ENCODE data around the gene TUBG1. TPM values are rescaled to one million over a fixed set of nuclear protein-coding genes. Genes with fewer than 3 reads are reported as not detected.
A peak's percentile ranks its signal among the peaks of the same experiment; 100 is the strongest.
"Not testable (repeated sequence)": the region's sequence is repeated elsewhere in the genome, so short reads cannot be mapped to it uniquely, and the experiment has no call there.

The TUBG1 gene
- total RNA-seq, 1 donor from 2014 or later = 96.1 TPM

DNA sequence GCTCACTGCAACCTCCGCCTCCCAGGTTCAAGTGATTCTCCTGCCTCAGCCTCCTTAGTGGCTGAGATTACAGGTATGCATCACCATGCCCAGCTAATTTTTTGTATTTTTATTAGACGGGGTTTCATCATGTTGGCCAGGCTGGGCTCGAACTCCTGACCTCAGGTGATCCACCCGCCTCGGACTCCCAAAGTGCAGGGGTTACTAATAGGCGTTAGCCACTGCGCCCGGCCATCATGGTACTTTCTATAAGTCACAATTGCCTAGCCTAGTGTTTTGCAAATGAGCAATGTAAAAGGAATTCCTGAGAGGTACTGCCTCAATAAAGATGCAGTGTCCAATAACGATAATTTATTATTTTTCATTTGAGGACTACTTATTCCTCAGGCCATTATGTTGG, 18.1 kb upstream of the TUBG1 start:
- H3K4me3 ChIP-seq (ENCODE audit: low read depth, low read length) = no peak overlapping the region
- TF ChIP-seq, protein P1, sequence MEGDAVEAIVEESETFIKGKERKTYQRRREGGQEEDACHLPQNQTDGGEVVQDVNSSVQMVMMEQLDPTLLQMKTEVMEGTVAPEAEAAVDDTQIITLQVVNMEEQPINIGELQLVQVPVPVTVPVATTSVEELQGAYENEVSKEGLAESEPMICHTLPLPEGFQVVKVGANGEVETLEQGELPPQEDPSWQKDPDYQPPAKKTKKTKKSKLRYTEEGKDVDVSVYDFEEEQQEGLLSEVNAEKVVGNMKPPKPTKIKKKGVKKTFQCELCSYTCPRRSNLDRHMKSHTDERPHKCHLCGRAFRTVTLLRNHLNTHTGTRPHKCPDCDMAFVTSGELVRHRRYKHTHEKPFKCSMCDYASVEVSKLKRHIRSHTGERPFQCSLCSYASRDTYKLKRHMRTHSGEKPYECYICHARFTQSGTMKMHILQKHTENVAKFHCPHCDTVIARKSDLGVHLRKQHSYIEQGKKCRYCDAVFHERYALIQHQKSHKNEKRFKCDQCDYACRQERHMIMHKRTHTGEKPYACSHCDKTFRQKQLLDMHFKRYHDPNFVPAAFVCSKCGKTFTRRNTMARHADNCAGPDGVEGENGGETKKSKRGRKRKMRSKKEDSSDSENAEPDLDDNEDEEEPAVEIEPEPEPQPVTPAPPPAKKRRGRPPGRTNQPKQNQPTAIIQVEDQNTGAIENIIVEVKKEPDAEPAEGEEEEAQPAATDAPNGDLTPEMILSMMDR (conservative IDR thresholded peaks at IDR 0.05; ENCODE audit: low read depth, low read length) = no peak
- no peak for DNase-seq (ENCODE audit: low read depth)

DNA sequence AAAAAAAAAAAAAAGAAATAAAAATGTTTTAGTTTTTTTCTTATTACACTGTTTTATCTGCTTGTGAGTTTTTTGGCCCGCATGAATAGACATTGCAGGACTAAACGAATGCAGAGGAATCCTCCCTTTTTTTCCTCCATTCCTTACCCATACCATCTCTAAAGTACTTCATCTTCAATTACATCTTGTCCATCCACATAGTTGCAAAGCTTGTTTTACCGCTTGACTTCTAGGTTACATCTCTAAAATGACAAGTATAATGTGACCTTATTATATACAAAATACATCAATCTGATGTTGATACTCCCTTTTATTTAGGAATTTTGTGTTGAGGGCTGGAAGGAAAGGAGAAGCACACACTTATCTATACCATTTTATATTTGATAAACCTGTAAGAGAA, 13.1 kb upstream of the TUBG1 start:
- no peak for DNase-seq (ENCODE audit: low read depth)
- no peak overlapping the region for H3K4me3 ChIP-seq (ENCODE audit: low read depth, low read length)
- TF ChIP-seq, protein P1 (conservative IDR thresholded peaks at IDR 0.05; ENCODE audit: low read depth, low read length) = no peak

DNA sequence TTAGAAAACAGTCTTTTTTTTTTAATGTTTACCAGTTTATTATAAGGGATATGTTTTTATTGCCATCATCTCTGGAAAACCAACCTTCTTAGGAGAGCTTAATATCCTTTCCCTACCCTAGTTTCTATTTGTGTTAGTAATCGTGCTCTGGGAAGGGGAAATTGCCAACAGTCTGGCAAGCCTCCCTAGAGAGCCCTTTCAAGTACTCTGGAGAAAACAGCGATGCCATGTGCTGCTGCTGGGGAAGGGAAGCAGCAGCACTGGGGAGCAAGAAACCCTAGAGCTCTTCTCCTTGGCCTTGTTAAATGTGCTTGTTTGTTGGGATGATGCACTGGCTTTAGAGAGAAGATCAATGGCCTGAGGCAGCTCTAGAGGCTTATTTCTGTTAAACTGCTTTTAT, 10.6 kb upstream of the TUBG1 start:
- H3K4me3 ChIP-seq (ENCODE audit: low read depth, low read length) = no peak overlapping the region
- TF ChIP-seq, protein P1 (conservative IDR thresholded peaks at IDR 0.05; ENCODE audit: low read depth, low read length) = no peak
- no peak for DNase-seq (ENCODE audit: low read depth)

DNA sequence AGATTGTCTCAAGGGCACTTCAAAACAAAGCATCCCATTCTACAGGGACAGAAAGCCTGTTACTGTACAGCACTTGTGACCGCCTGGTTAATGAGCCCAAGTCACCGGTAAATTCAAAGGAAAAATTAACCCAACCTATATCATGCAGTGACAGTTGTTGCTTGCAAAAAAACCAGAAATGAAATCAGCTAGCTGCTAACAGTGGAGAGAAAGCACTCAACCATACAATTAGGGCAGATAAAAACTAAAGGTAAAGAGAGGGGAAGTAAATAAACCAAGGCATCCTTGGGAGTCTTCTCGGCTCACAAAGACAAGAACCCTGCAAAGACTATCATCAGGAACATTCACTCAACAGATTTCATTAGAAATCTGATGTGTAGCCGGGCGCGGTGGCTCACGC, 6.2 kb upstream of the TUBG1 start:
- TF ChIP-seq, protein P1 (conservative IDR thresholded peaks at IDR 0.05; ENCODE audit: low read depth, low read length) = no peak
- no peak for DNase-seq (ENCODE audit: low read depth)
- no peak overlapping the region for H3K4me3 ChIP-seq (ENCODE audit: low read depth, low read length)

DNA sequence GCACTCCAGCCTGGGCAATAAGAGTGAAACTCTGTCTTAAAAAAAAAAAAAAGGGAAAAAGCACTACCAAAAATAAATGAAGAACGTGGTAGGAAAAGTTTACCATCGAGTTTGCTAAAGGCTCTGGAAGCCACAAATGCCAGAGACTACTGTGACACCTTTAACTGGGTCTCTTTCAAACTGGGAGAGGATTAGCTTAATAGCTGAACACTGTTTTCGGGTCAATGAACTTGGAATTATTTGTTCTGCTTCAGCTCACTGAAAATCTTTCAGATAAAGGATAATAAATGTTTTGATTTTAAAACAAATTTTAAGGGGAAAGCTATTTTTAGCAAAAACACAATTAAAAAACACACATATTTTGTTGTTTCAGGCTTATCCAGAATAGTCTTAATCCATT, 1.7 kb upstream of the TUBG1 start:
- TF ChIP-seq, protein P1 (conservative IDR thresholded peaks at IDR 0.05; ENCODE audit: low read depth, low read length) = no peak
- peak overlapping the region; percentile 83 for H3K4me3 ChIP-seq (ENCODE audit: low read depth, low read length)
- no peak for DNase-seq (ENCODE audit: low read depth)

DNA sequence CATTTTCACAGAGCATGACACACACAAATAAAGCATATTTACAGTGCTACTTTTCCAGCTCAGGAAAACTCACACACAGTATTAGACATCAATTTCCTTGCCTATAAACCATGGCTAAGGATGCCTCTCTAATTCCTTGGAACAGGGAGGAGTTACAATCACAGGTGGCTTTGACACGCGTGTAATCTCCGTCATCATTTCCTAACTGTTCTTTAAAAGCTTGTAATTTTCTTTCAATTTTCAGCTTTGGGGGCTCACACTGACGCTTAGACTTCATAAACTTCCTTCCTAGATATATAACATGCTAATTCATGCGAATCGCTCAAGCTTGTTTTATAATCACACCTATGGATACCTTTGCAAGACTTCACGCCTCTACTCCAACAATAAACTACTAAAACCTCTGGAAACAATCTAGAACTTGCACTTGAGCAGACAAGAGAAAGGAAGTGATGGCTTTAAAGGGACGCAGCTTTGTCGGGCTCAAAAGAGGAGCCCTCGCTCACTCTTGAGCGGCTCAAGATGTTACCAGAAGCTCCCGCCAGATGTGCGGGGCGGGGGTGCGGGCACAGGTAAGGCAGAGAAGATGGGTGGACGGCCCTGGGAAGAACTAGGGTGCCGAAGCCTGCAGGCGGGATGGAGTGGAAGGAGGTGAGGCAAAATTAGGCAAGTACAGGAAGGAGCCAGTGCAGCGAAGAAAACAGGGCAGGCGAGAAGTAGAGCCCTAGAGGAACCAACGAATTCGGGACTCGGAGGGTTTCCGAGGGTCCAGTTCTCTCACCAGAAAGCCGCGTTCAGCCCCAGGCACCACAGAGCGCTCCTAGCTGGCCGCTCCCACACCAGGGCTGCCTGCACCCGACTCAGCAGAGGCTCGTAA, 940 bp upstream of the TUBG1 start:
- TF ChIP-seq, protein P1 (conservative IDR thresholded peaks at IDR 0.05; ENCODE audit: low read depth, low read length) = no peak
- no peak for DNase-seq (ENCODE audit: low read depth)

DNA sequence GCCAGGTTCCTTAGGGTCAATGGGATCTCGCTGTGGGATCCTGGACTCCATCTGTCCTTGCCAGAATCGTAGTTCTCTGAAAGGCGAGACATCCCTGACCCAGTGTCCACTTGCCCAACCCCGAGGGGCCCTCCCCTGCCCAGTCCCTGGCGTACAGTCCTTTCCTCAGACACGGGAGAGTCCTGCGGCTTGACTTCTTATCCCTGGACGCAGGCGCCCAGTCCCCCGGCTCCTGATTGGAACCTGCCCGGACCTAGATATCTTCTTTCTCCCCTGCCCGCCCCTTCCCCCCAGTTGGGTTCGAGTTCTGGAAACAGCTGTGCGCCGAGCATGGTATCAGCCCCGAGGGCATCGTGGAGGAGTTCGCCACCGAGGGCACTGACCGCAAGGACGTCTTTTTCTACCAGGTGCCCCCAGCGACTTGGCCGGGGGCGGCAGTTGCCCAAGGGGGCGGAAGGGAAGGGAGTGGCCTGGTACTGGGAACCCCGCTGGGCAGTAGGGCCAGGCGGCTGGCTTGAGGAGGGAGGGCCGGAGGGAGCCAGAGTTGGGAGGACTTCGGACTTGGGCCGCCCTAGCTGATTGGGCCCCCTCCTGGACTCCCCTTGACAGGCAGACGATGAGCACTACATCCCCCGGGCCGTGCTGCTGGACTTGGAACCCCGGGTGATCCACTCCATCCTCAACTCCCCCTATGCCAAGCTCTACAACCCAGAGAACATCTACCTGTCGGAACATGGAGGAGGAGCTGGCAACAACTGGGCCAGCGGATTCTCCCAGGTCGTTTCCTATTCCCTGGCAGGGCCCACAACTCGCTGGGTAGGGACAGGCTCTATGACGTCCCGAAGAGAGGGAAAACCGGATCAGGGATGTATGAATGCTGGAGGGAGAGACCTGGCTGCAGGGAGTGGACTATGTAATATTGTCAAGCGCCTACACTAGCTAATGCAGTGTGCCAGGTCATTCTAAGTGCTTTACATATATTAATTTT, 625 bp downstream of the TUBG1 start:
- DNase-seq (ENCODE audit: low read depth) = not testable (repeated sequence)
- peak overlapping the region; percentile 83 for H3K4me3 ChIP-seq (ENCODE audit: low read depth, low read length)

More for the DNA sequence above, 940 bp upstream of the TUBG1 start:
- peak overlapping the region; percentile 83 for H3K4me3 ChIP-seq (ENCODE audit: low read depth, low read length)

All from epithelial cell of proximal tubule (primary cell).